ENCODE measurements around the gene INTS15.

INTS15 gene

GRCh38 chr7:6589829-6590644 lies at the start of gene INTS15:
Gene INTS15 (plus strand): TSS chr7:6590021. CDS start chr7:6590284, 263 bp downstream.
- in situ Hi-C loops (cut with HindIII; ENCODE audit: low sequenced_read_pairs): loop anchor here (5.0 kb wide), 1 partner anchor 42 kb away; no protein-coding TSS in a partner anchor

DNA sequence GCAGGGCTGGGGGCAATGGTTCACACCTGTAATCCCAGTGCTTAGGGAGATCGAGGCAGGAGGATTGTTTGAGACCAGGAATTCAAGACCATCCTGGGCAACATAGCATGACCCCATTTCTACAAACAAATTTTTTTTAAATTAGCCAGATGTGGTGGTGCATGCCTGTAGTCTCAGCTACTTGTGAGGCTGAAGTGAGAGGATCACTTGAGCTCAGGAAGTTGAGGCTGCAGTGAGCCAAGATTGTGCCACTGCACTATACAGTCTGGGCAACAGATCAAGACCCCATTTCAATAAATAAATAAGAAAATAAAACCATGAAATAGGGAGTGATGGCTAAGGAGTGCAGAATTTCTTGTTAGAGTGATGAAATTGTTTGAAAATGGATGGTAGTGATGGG lies 47.5 kb upstream of the INTS15 start:
- in situ Hi-C loops (cut with HindIII; ENCODE audit: low sequenced_read_pairs): no loop called here

GRCh38 chr7:6545398-6546126 lies 44.3 kb upstream of the INTS15 start:
- in situ Hi-C loops (cut with HindIII; ENCODE audit: low sequenced_read_pairs): loop anchor here (5.0 kb wide), 1 partner anchor 62 kb away; no protein-coding TSS in a partner anchor

DNA sequence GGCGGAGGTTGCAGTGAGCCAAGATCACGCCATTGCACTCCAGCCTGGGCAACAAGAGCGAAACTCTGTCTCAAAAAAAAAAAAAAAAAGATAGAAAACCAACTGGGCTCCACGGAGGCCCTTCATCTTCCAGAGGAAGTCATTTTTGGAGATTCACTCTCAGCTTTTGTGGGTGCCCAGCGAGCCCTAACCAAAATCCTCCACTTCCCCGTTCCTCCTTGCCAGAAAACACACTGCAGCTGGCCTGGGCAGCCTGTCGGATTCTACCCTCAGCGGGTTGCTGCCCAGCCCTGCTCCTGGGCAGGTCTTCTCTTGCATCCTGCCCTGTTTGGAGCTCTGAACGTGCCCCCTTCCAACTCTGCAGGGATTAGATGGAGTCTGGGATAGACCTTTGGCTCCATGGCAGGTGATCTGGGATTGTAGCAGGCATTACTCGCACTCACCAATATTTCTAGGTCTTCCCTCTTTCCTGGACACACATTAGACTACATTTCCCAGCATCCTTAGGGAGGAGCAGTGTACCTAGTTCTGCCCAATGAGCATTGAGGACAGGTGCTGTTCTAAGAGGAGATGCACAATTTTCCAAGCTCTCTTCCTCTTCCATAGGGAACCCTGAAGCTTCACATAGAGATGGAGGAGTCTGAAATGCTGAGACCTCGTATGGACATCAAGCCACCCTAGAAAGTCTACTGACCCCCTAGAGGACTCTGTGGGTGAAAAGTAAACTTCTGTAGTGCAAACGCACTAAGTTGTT lies 43.1 kb upstream of the INTS15 start:
- in situ Hi-C loops (cut with HindIII; ENCODE audit: low sequenced_read_pairs): loop anchor here (5.0 kb wide), 1 partner anchor 61 kb away; no protein-coding TSS in a partner anchor

GRCh38 chr7:6547400-6547799 lies 42.4 kb upstream of the INTS15 start:
- in situ Hi-C loops (cut with HindIII; ENCODE audit: low sequenced_read_pairs): loop anchor here (5.0 kb wide), 1 partner anchor 60 kb away; no protein-coding TSS in a partner anchor

DNA sequence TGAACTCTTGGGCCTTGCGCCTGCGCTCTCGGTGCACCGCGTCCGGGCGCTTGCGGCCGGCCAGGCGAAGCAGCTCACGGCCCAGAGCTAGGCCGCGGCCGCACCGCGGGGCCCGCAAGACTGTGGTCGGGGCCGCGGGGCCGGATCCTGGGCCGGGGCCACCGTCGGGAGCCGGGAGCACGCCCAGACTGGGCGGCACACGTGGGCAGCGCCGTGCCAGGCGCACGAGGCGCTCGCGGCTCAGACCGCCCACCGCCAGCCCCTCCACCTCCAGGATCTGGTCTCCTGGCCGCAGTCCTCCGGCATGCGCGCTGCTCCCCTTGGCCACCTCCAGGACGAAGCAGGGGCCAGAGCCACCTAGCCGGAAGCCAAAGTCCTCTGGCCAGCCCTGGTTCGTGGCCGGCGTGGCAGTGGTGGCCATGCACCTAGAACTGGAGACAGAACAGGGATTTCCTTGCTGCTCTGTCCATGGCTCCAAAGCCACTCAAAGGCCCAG lies 38.8 kb upstream of the INTS15 start, which contains the start of gene GRID2IP:
TSS of gene GRID2IP (minus strand) at position 446 of the 496 bp plus-strand sequence. CDS start at position 421, 25 bp downstream.
- in situ Hi-C loops (cut with HindIII; ENCODE audit: low sequenced_read_pairs): no loop called here

DNA sequence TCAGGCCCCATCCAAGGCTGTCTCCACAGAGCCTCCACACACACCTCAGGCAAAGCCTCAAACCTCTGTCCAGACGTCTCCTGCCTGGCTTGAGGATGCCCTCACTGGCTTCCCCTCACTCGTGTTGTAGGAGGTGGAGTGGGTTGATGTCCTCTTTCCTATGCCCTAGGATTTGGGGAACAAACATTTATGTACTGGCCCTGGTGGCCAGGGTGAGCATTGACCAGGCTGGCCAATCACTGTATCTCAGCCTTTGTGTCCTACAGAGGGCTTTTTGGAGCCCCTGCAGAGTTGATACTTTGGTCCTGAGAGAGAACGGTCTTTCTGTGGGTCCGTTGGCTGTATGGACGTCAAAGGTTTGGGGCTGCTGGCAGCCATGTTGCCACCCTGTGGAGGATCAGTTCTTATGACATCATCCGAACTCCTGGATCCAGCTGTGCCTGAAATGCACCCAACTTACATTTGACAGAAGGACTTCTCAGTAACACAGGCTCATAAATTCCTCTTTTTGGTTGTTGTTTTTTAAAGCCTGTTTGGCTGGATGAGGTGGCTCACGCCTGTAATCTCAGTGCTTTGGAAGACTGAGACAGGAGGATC lies 36.3 kb upstream of the INTS15 start:
- in situ Hi-C loops (cut with HindIII; ENCODE audit: low sequenced_read_pairs): no loop called here

- in situ Hi-C loops (cut with HindIII; ENCODE audit: low sequenced_read_pairs): no loop called here
Observed at GRCh38 chr7:6554848-6555247, 35.0 kb upstream of the INTS15 start.

- in situ Hi-C loops (cut with HindIII; ENCODE audit: low sequenced_read_pairs): no loop called here
Observed at GRCh38 chr7:6556196-6556595, 33.6 kb upstream of the INTS15 start.

DNA sequence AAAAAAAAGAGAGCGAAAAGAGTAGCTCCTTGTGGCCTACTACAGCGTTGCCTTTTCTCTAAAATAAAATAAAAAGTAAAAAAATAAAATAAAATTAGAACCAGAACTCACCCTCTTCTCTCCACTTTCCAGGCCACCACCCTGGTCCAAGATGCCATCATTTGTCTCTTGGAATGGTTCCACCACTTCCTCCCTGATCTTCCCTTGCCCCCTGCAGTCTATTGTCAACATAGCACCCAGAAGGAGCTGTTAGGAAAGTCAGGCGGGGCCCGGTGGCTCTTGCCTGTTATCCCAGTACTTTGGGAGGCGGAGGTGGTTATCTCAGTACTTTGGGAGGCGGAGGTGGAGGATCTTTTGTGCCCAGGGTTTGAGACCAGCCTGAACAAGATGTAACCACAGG lies 31.0 kb upstream of the INTS15 start:
- in situ Hi-C loops (cut with HindIII; ENCODE audit: low sequenced_read_pairs): no loop called here

GRCh38 chr7:6559896-6560295 lies 29.9 kb upstream of the INTS15 start:
- in situ Hi-C loops (cut with HindIII; ENCODE audit: low sequenced_read_pairs): no loop called here

DNA sequence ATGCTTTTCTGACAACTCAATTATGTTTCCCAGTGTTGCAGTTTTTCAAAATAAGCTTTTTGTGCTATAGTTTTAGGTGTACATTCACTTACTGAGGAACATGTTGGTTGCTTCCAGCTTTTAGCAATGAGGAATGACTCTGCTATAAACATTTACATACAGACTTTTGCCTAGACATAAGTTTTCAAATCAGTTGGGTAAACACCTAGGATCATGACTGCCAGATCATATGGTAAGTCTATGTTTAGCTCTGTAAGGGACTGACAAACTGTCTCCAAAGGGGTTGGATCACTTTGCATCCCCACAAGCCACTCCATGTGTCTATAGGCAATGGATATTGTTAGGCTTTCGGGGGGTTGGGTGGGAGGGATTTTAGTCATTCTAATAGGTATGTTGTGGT lies 27.7 kb upstream of the INTS15 start:
- in situ Hi-C loops (cut with HindIII; ENCODE audit: low sequenced_read_pairs): no loop called here

GRCh38 chr7:6563936-6564770 lies 25.7 kb upstream of the INTS15 start:
- in situ Hi-C loops (cut with HindIII; ENCODE audit: low sequenced_read_pairs): no loop called here

GRCh38 chr7:6565655-6566054 lies 24.2 kb upstream of the INTS15 start:
- in situ Hi-C loops (cut with HindIII; ENCODE audit: low sequenced_read_pairs): no loop called here

- in situ Hi-C loops (cut with HindIII; ENCODE audit: low sequenced_read_pairs): no loop called here
Observed at GRCh38 chr7:6567886-6568285, 21.9 kb upstream of the INTS15 start.

DNA sequence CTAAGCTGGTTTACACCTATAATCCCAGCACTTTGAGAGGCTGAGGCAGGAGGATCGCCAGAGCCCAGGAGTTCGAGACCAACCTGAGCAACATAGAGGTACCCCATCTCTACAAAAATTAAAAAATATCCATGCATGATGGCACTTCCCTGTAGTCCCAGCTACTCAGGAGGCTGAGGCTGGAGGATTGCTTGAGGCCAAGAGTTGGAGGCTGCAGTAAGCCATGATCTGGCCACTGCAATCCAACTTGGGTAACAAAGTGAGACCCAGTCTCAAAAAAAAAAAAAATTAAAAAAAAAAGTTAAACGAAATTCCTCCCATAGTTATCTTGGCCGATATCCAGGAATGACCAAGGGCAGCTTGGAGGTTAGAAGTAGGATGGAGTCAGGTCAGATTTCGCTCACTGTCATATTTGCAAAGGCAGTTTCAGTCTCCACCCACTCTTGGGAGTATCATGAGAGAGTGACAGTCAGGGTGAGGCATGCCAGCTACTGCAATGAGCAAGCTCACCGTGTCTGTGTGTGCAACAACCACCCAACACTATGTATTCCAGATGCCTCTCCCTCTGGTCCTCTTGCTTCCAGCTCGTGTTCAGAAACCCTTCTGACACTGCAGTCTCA lies 18.6 kb upstream of the INTS15 start:
- in situ Hi-C loops (cut with HindIII; ENCODE audit: low sequenced_read_pairs): no loop called here

DNA sequence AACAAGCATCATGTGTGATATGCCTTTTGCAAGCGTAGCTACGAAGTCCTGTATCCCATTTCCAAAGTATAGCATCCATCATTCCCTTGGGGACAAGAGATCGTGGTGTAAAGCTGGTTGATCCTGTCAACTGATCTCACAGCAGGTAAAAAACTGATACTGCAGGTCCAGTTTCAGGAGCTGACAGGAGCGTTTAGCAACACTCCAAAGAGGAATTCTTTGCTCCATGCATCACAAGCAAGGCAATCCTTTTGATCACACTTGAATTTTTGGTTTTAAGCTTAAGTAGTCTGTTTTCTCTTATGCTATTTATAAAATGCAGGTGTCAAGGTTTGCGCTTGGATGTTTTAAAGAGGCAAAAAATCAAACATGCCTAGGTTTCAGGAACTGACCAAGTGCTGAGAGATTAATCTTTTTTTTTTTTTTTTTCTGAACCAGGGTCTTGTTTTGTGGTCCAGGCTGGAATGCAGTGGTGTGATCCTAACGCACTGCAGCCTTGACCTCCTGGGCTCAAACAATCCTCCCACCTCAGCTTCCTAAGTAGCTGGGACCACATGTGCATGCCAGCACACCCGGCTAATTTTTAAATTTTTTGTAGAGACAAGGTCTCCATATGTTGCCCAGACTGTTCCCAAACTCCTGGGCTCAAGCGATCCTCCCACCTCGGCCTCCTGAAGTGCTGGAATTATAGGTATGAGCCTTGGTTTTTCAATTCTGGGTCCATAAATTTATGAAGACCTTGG lies 14.4 kb upstream of the INTS15 start:
- in situ Hi-C loops (cut with HindIII; ENCODE audit: low sequenced_read_pairs): loop anchor here (5.0 kb wide), 1 partner anchor 83 kb away; no protein-coding TSS in a partner anchor

Data from endothelial cell of hepatic sinusoid (primary cell).